PC-3 (cell line): ENCODE data around the gene RYR2.

Experiments
- CTCF ChIP-seq: fragments of 300-600 bp; sonication (generic); conservative IDR thresholded peaks from 2 replicates; pipeline ENCODE4 v1.5.1; 2017; ENCODE audit warnings: antibody characterized with exemption, low read depth, mild to moderate bottlenecking, low read length
- EZH2 ChIP-seq: fragments of 300-600 bp; sonication (generic); IDR thresholded peaks from one replicate; pipeline ENCODE4 v1.6.1; 2017; ENCODE audit warnings: antibody characterized with exemption, mild to moderate bottlenecking, low read length; ENCODE audit not compliant: unreplicated experiment

- no peak for TF ChIP-seq CTCF
- no peak for TF ChIP-seq EZH2
Observed at GRCh38 chr1:237640011-237640671, 598.2 kb downstream of the RYR2 start.
